ENCODE data around the gene KNOP1. TPM values are rescaled to one million over a fixed set of nuclear protein-coding genes. Genes with fewer than 3 reads are reported as not detected.

The KNOP1 gene
- total RNA-seq, 3 donors from 2014 or later, result 13.1 to 23.5 (median 20.7) TPM

GRCh38 chr16:19745286-19746010 is 27.4 kb upstream of the KNOP1 start:
- peaks cover 13% of the 10 kb centered on the region for H3K4me1 ChIP-seq (ENCODE audit: low read depth)
- no peak for DNase-seq
- no peak overlapping the region for H3K4me3 ChIP-seq
- TF ChIP-seq CTCF (IDR thresholded peaks at IDR 0.05), result no peak
- no peaks in the 10 kb centered on the region for H3K9me3 ChIP-seq
- intact Hi-C loops (cut with DNase I, micrococcal nuclease), result no loop called here
- no peak for ATAC-seq
- no peaks in the 10 kb centered on the region for H3K36me3 ChIP-seq (ENCODE audit: low read depth)

GRCh38 chr16:19744670-19745069 is 26.6 kb upstream of the KNOP1 start:
- DNase-seq (no peak), ATAC-seq (peak; percentile 72)
- intact Hi-C loops (cut with DNase I, micrococcal nuclease), result no loop called here
- Histone ChIP-seq H3K4me3 (no peak overlapping the region), H3K9me3 (no peaks in the 10 kb centered on the region), H3K36me3 (ENCODE audit: low read depth) (no peaks in the 10 kb centered on the region), H3K4me1 (ENCODE audit: low read depth) (peaks cover 13% of the 10 kb centered on the region)
- no peak for TF ChIP-seq CTCF (IDR thresholded peaks at IDR 0.05)

GRCh38 chr16:19743816-19744159 is 25.8 kb upstream of the KNOP1 start:
- intact Hi-C loops (cut with DNase I, micrococcal nuclease), result no loop called here
- peak; percentile 57 for ATAC-seq
- no peak for TF ChIP-seq CTCF (IDR thresholded peaks at IDR 0.05)
- Histone ChIP-seq H3K9me3 (no peaks in the 10 kb centered on the region), H3K36me3 (ENCODE audit: low read depth) (no peaks in the 10 kb centered on the region), H3K4me1 (ENCODE audit: low read depth) (peaks cover 13% of the 10 kb centered on the region), H3K4me3 (no peak overlapping the region)
- no peak for DNase-seq

GRCh38 chr16:19741354-19741753 is 23.3 kb upstream of the KNOP1 start:
- Histone ChIP-seq H3K9me3 (no peaks in the 10 kb centered on the region), H3K4me3 (no peak overlapping the region), H3K36me3 (ENCODE audit: low read depth) (no peaks in the 10 kb centered on the region), H3K4me1 (ENCODE audit: low read depth) (peaks cover 13% of the 10 kb centered on the region)
- intact Hi-C loops (cut with DNase I, micrococcal nuclease), result no loop called here
- TF ChIP-seq CTCF (IDR thresholded peaks at IDR 0.05), result no peak
- ATAC-seq (no peak), DNase-seq (no peak)

GRCh38 chr16:19737306-19738038 is 19.4 kb upstream of the KNOP1 start:
- no peak for ATAC-seq

More at GRCh38 chr16:19737306-19738038, 19.4 kb upstream of the KNOP1 start:
- H3K36me3 ChIP-seq (ENCODE audit: low read depth), result no peaks in the 10 kb centered on the region
- intact Hi-C loops (cut with DNase I, micrococcal nuclease), result no loop called here
- H3K4me1 ChIP-seq (ENCODE audit: low read depth), result no peaks in the 10 kb centered on the region
- no peak overlapping the region for H3K4me3 ChIP-seq
- no peak for TF ChIP-seq CTCF (IDR thresholded peaks at IDR 0.05)
- DNase-seq, result no peak
- H3K9me3 ChIP-seq, result no peaks in the 10 kb centered on the region

Measured in mucosa of descending colon (tissue), 3 donors.